ENCODE data around the gene GPATCH8.

The GPATCH8 gene

GRCh38 chr17:44383363-44383762, 119.8 kb downstream of the GPATCH8 start:
- H3K36me3 ChIP-seq (ENCODE audit: control insufficient read depth, insufficient read depth, low read length): no peaks in the 10 kb centered on the region
- H3K27me3 ChIP-seq (ENCODE audit: control insufficient read depth, insufficient read depth, low read length): no peaks in the 10 kb centered on the region
- H3K79me2 ChIP-seq: no peaks in the 10 kb centered on the region
- H3K27ac ChIP-seq: no peak overlapping the region
- no peaks in the 10 kb centered on the region for H3K4me1 ChIP-seq
- no peaks in the 10 kb centered on the region for H3K9me3 ChIP-seq (ENCODE audit: control insufficient read depth, low read length)
- H2AFZ ChIP-seq: no peak overlapping the region
- no peak overlapping the region for H3K9ac ChIP-seq
- no peak overlapping the region for H3K4me3 ChIP-seq (ENCODE audit: low read depth, low read length)
- no peak for TF ChIP-seq CTCF (IDR thresholded peaks at IDR 0.05)
- no peak overlapping the region for H3K4me2 ChIP-seq (ENCODE audit: low read length)

- Histone ChIP-seq H3K79me2 (no peaks in the 10 kb centered on the region), H3K36me3 (ENCODE audit: control insufficient read depth, insufficient read depth, low read length) (no peaks in the 10 kb centered on the region), H3K9me3 (ENCODE audit: control insufficient read depth, low read length) (no peaks in the 10 kb centered on the region), H3K4me1 (no peaks in the 10 kb centered on the region), H3K4me2 (ENCODE audit: low read length) (no peak overlapping the region), H2AFZ (no peak overlapping the region), H3K27me3 (ENCODE audit: control insufficient read depth, insufficient read depth, low read length) (no peaks in the 10 kb centered on the region), H3K27ac (no peak overlapping the region), H3K4me3 (ENCODE audit: low read depth, low read length) (no peak overlapping the region), H3K9ac (no peak overlapping the region)
- no peak for TF ChIP-seq CTCF (IDR thresholded peaks at IDR 0.05)
These were observed 120.3 kb downstream of the GPATCH8 start for GRCh38 chr17:44382917-44383316.

- Histone ChIP-seq H3K4me3 (ENCODE audit: low read depth, low read length) (no peak overlapping the region), H3K9ac (no peak overlapping the region), H3K27me3 (ENCODE audit: control insufficient read depth, insufficient read depth, low read length) (no peaks in the 10 kb centered on the region), H3K9me3 (ENCODE audit: control insufficient read depth, low read length) (no peaks in the 10 kb centered on the region), H3K79me2 (no peaks in the 10 kb centered on the region), H3K4me1 (no peaks in the 10 kb centered on the region), H3K36me3 (ENCODE audit: control insufficient read depth, insufficient read depth, low read length) (no peaks in the 10 kb centered on the region), H3K27ac (no peak overlapping the region), H3K4me2 (ENCODE audit: low read length) (no peak overlapping the region), H2AFZ (no peak overlapping the region)
- TF ChIP-seq CTCF (IDR thresholded peaks at IDR 0.05): no peak
These were observed 121.3 kb downstream of the GPATCH8 start for GRCh38 chr17:44381810-44382305.

GRCh38 chr17:44380767-44381166, 122.4 kb downstream of the GPATCH8 start:
- Histone ChIP-seq H2AFZ (no peak overlapping the region), H3K9me3 (ENCODE audit: control insufficient read depth, low read length) (no peaks in the 10 kb centered on the region), H3K27me3 (ENCODE audit: control insufficient read depth, insufficient read depth, low read length) (no peaks in the 10 kb centered on the region), H3K9ac (no peak overlapping the region), H3K27ac (no peak overlapping the region), H3K4me2 (ENCODE audit: low read length) (no peak overlapping the region), H3K36me3 (ENCODE audit: control insufficient read depth, insufficient read depth, low read length) (no peaks in the 10 kb centered on the region), H3K79me2 (no peaks in the 10 kb centered on the region), H3K4me1 (peaks cover 8% of the 10 kb centered on the region), H3K4me3 (ENCODE audit: low read depth, low read length) (no peak overlapping the region)
- TF ChIP-seq CTCF (IDR thresholded peaks at IDR 0.05): no peak

GRCh38 chr17:44379887-44380286, 123.3 kb downstream of the GPATCH8 start:
- Histone ChIP-seq H3K4me1 (peaks cover 16% of the 10 kb centered on the region), H3K36me3 (ENCODE audit: control insufficient read depth, insufficient read depth, low read length) (no peaks in the 10 kb centered on the region), H3K9ac (no peak overlapping the region), H3K4me3 (ENCODE audit: low read depth, low read length) (no peak overlapping the region), H3K27me3 (ENCODE audit: control insufficient read depth, insufficient read depth, low read length) (no peaks in the 10 kb centered on the region), H3K27ac (no peak overlapping the region), H3K4me2 (ENCODE audit: low read length) (no peak overlapping the region), H3K79me2 (no peaks in the 10 kb centered on the region), H2AFZ (no peak overlapping the region), H3K9me3 (ENCODE audit: control insufficient read depth, low read length) (no peaks in the 10 kb centered on the region)
- no peak for TF ChIP-seq CTCF (IDR thresholded peaks at IDR 0.05)

Data from parathyroid adenoma (tissue), 2 donors.